Muscle of leg (tissue), 11 donors: ENCODE measurements around the gene COBL. TPM values are rescaled to one million over a fixed set of nuclear protein-coding genes. Genes with fewer than 3 reads are reported as not detected.
A peak's percentile ranks its signal among the peaks of the same experiment; 100 is the strongest.

ENCODE experiments used
- DNase-seq: peaks from one replicate; pipeline ENCODE4 v3.0.0; 2013
- H3K27ac ChIP-seq: one replicate; pipeline ENCODE4 v1.5.1; 2013; ENCODE audit warnings: mild to moderate bottlenecking, low read length, control low read depth
- H3K27me3 ChIP-seq: one replicate; pipeline ENCODE4 v1.6.1; 2013; ENCODE audit warnings: low read length; ENCODE audit not compliant: control insufficient read depth, insufficient read depth
- H3K36me3 ChIP-seq: one replicate; pipeline ENCODE4 v1.6.1; 2013; ENCODE audit warnings: low read length; ENCODE audit not compliant: control insufficient read depth, insufficient read depth
- H3K4me1 ChIP-seq: one replicate; pipeline ENCODE4 v1.6.1; 2013; ENCODE audit warnings: low read length; ENCODE audit not compliant: control insufficient read depth, insufficient read depth
- H3K4me3 ChIP-seq: one replicate; pipeline ENCODE4 v1.5.1; 2013; ENCODE audit warnings: low read length, control low read depth
- H3K9me3 ChIP-seq: replicated peaks from 2 replicates; pipeline ENCODE4 v1.6.1; 2013; ENCODE audit warnings: low read depth, low read length; ENCODE audit not compliant: control insufficient read depth
- WGBS: methylation state at CpG from one replicate; pipeline ENCODE4 v1.1.5; 2013; ENCODE audit warnings: missing lambda C conversion rate; ENCODE audit not compliant: insufficient coverage; 5-methylcytosine and 5-hydroxymethylcytosine counted together
- polyA plus RNA-seq, 8 donors: library from polyadenylated mRNA; unstranded; fragments of 120-200 nt; gene quantifications; one replicate each; pipeline versions ENCODE4 v1.2.1 to v1.2.3, GENCODE V29; 2013; ENCODE audit warnings: inconsistent platforms in 1 of 8, low replicate concordance in 1 of 8; ENCODE audit not compliant: insufficient read length in 8 of 8, insufficient read depth in 1 of 8
- total RNA-seq: library from RNA; stranded (reverse); fragments of 120-200 nt; gene quantifications from one replicate; pipeline ENCODE4 v1.2.4, GENCODE V29; 2013

COBL gene
- total and polyA plus RNA-seq, 9 donors: 60.6 to 122 (median 94.2) TPM

DNA sequence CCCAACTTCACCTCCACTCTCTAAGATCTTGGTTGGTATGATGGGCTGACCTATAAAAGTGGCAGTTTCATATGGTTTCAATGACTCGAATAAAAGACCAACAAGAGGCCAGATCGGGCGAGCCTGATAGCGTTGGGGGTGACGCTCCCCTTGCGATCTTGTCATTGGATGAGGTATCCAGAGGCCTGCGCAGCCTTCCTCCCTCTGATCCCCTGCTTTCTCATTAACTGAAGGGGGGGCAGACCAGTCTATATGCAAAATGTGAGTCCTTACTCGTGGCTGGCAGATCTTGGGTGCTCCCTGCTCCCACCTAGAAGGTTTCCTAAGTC lies 937 bp upstream of the COBL start:
- Histone ChIP-seq H3K27ac (no peak overlapping the region), H3K4me1 (peaks cover 9% of the 10 kb centered on the region)
- whole genome bisulfite sequencing: 11% methylated on average over 7 of the region's 8 CpGs

DNA sequence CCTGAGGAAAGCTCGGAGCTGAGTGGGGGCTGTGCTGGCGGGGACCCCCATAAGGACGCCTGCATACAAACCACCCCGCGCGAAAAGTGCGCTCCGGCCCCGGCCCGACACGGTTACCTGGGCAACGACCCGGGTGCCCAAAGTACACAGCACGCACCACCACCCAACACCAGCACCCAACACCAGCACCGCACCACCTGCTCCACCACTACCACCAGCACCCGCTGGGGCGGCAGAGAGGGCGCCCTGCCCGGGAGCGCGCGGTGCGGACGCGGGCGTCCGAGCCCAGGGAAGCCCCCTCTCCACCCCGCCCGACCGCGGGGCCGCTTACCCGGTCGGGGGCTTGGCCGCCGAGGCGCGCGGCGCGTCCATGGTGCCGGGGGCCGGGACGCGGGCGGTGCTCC lies 345 bp downstream of the COBL start:
- H3K4me3 ChIP-seq: peak overlapping the region; percentile 65
- peak; percentile 36 for DNase-seq
- under 1% methylated on average over 43 of the region's 46 CpGs for WGBS
- H3K4me1 ChIP-seq: peaks cover 9% of the 10 kb centered on the region
- H3K27ac ChIP-seq: peak overlapping the region; percentile 69
- peaks cover 39% of the 10 kb centered on the region for H3K27me3 ChIP-seq
- H3K9me3 ChIP-seq: no peaks in the 10 kb centered on the region
- H3K36me3 ChIP-seq: no peaks in the 10 kb centered on the region

More for the DNA sequence above, 937 bp upstream of the COBL start:
- no peak for DNase-seq
- Histone ChIP-seq H3K4me3 (no peak overlapping the region), H3K36me3 (no peaks in the 10 kb centered on the region), H3K27me3 (peaks cover 39% of the 10 kb centered on the region), H3K9me3 (no peaks in the 10 kb centered on the region)

DNA sequence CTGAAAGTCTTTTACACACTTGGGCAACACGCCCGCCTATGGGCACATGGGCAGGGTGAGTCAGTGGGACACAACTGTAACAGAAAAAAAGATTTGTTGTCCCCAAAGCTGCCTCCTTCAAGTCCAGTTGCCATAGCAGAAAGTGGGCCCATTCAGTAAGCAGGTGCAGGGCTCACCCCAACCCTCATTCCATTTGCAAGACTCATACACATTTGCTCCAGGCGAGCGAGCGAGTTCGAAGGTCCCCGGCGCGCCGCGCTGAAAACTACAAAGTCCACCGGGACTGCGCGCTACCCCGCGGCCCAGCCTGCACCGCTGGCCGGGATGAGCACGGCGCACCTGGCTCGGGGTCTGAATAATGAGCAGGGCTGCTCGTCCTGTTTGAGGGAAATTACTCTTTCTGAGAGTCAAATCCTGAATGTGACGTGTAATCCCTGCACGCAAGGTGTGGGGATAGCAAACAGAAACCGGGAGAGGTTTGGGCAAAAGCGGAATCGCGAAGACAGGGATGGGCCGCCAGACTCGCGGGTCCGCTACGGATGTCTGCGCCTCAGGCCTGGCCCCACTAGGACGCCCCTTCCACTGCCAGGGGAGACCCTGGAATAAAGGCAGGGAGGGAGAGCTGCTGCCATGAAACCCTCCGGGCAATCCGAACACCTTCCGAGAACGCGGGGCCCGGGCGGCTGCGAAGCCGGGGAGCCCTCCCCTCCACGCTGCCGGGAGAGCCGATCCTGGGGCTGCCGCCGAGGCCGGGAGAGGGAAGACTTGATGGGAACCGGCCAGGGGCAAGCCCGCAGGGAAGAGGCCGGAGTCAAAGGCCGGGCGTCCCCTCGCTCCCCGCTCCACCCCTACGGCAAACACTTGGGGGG lies 982 bp downstream of the COBL start:
- Histone ChIP-seq H3K27ac (peak overlapping the region; percentile 69), H3K27me3 (peaks cover 39% of the 10 kb centered on the region), H3K4me3 (peak overlapping the region; percentile 65), H3K9me3 (no peaks in the 10 kb centered on the region), H3K36me3 (no peaks in the 10 kb centered on the region), H3K4me1 (peaks cover 9% of the 10 kb centered on the region)
- DNase-seq: peak; percentile 42
- under 1% methylated on average over 45 of the region's 58 CpGs for WGBS

DNA sequence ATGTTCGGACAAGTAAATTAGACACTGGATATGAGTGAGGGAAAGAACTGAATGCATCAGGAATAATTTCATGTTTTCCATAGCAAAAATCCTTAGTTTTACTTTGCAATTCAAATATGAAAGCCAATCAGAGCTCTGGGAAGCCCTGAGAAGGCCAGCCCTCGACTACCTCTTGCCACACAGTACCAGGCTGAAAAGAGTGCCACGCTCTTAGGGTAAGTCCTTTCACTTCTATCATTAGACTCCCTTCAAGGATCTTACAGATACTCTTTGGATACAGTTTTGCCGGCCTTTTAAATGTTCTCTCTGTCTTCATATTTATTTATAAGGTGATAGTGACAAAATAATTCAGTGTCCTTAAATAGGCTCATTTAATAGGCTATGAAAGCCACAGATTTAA lies 1.9 kb downstream of the COBL start:
- no peak overlapping the region for H3K4me3 ChIP-seq
- no peak for DNase-seq
- H3K27ac ChIP-seq: peak overlapping the region; percentile 69
- WGBS: 86% methylated on average over 1 of the region's 4 CpGs
- no peaks in the 10 kb centered on the region for H3K36me3 ChIP-seq
- no peaks in the 10 kb centered on the region for H3K9me3 ChIP-seq
- H3K27me3 ChIP-seq: peaks cover 36% of the 10 kb centered on the region
- peaks cover 12% of the 10 kb centered on the region for H3K4me1 ChIP-seq

DNA sequence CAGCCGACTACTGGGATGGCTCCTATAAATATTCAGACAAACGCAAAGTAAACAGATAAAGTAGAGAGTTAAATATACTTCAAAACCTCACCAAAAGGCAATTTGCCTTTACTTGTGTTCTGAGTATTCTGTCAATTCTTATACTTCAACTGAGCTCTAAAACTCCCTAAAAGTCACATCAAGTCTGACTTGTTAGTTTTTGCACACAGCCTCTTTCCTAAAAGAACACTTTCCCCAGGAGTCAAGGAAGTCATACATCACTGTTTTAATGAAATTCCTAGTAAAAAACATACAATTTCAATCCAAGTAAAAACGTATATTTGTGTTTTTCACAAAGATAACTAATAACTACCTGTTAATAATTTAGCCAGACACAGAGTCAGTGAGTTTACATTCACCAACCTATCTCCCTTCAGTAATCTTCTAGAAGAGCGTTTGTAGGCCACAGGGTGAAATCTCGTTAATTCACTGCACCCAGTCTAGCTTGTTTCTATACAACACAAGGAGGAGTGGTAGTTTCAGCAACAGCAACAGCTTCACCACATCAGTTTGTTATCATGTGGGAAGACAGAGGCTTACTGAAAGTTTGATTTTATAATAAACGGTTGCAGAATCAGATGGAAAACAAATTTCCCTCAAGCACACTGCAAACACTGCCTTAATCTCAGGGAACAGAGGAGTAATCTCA lies 2.7 kb downstream of the COBL start:
- Histone ChIP-seq H3K36me3 (no peaks in the 10 kb centered on the region), H3K9me3 (no peaks in the 10 kb centered on the region), H3K27ac (peak overlapping the region; percentile 2), H3K4me1 (peaks cover 18% of the 10 kb centered on the region), H3K27me3 (peaks cover 36% of the 10 kb centered on the region), H3K4me3 (no peak overlapping the region)
- no peak for DNase-seq
- no CpG with 5 or more reads among the region's 6 CpGs for WGBS

DNA sequence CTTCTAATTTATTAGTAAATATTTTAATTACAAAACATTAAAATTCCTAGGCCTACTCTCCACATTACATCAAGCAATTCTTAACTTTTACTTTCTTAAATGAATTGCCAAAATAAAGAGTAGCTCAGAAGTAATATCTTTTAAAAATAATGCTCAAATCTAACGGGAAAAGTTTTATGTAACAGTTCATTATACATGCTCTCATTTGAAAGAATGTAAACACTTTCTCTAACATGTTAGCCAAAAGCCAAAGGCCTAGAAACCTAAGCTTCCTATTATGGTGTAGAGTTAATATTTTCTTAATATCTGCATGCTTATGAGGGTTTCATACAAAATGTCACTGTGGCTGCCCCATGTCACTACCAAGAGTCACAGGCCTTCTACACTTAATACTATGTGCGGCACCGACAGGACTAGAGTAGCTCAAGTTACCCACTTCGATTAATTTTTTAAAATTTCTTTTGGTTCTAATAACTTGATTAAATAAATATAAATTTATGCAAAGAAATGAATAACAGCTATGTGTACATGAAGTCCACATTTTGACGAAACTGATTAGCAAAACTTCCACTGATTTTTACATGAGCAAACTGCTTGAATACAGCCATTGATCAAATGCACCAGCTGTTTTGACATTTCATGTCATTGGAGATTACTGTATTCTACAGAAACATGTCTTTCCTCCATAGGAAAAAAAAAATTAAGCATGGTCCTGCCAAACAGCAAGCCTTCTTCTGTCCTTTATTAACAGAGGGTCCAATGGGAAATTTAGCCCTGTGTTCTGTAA lies 3.5 kb downstream of the COBL start:
- WGBS: no CpG with 5 or more reads among the region's 5 CpGs
- no peaks in the 10 kb centered on the region for H3K9me3 ChIP-seq
- no peaks in the 10 kb centered on the region for H3K36me3 ChIP-seq
- H3K27me3 ChIP-seq: peaks cover 31% of the 10 kb centered on the region
- DNase-seq: no peak
- peaks cover 23% of the 10 kb centered on the region for H3K4me1 ChIP-seq
- H3K4me3 ChIP-seq: no peak overlapping the region
- no peak overlapping the region for H3K27ac ChIP-seq

DNA sequence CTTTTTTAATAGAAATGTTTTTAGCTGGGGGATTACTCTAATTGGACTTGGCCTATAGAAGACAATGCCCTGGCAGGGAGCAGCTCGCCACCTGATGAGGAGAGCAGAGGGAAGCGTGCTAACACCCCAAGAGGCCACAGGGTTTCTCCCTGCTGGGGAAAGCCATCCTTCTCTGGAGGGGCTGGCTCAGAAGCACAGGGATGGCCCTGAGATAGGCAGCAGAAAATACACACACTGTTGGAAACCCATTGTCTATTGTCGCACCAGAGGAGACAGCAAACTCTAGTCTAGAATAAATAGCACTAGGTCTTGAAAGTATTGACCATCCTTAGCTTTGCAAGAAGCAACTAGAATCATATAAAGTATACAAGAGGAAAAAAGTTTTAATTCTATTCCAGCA lies 5.4 kb downstream of the COBL start:
- H3K4me1 ChIP-seq: peaks cover 19% of the 10 kb centered on the region
- DNase-seq: no peak
- H3K27me3 ChIP-seq: peaks cover 16% of the 10 kb centered on the region
- H3K36me3 ChIP-seq: no peaks in the 10 kb centered on the region
- 75% methylated on average over 2 of the region's 3 CpGs for WGBS
- no peaks in the 10 kb centered on the region for H3K9me3 ChIP-seq
- H3K4me3 ChIP-seq: no peak overlapping the region
- no peak overlapping the region for H3K27ac ChIP-seq

DNA sequence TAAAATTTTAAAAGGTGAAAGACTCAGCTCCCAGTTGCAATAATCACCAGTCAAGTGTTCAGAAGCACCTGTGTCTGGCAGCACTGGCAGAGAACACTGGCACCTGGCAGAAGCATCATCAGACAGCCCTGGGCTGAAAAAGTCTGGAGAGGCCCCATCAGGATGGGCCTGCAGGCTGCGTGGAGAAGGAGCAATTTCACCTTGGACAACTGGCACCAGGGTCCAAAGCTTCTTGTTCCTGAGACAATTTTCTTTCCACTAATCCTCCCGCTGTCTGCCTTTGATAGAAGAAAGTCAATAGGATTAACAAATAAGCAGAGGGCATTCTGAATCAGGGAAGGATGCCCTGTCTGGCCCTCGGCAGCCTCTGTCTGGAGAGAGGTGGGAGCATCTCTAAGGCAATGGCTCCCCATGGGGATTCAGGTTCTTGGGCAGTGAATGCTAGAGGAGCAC lies 6.5 kb downstream of the COBL start:
- WGBS: 95% methylated on average over 2 of the region's 3 CpGs
- no peaks in the 10 kb centered on the region for H3K36me3 ChIP-seq
- H3K27me3 ChIP-seq: peaks cover 6% of the 10 kb centered on the region
- no peaks in the 10 kb centered on the region for H3K9me3 ChIP-seq
- H3K4me1 ChIP-seq: peaks cover 14% of the 10 kb centered on the region
- H3K4me3 ChIP-seq: no peak overlapping the region
- H3K27ac ChIP-seq: no peak overlapping the region
- no peak for DNase-seq

DNA sequence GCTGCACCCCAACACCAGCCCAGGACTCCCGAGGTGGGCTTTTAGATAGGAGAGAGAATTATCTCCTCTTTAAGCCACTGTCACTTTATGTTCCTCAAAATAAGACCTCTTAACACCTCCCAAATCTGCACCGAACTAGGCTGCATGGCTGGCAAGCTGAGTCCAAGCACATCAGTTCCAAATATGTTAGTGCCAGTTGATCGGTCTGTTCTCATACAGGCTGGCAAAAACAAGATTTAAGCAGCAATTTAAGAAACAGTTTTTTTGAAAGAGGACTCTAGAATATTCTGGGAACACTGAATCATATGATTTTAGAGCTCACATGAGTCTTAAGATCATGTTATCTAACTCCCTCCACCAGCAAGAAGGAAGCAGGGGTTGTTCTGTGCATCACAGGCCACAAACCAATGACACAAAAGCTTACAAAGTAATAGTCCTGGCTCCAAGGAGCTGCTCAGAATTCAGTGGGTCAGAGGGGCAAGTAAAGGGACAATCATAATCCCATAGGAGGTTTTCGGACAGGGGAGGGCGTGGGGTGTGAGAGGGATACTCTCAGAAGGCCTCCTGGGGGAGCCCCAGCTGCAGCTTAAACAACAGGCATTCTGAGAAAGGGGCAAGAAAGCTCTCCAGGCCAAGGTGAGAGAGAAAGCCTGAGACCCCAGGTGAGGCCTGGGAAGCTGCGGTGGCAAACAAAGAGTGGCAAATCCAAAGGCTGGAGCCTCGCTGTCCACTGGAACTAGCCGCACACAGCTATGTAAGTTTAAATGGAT lies 7.1 kb downstream of the COBL start:
- Histone ChIP-seq H3K9me3 (no peaks in the 10 kb centered on the region), H3K27ac (no peak overlapping the region), H3K27me3 (peaks cover 2% of the 10 kb centered on the region), H3K36me3 (no peaks in the 10 kb centered on the region), H3K4me1 (peaks cover 14% of the 10 kb centered on the region), H3K4me3 (no peak overlapping the region)
- WGBS: 61% methylated on average over 6 of the region's 8 CpGs
- no peak for DNase-seq
